ENCODE results near the gene CHCHD3. TPM values are rescaled to one million over a fixed set of nuclear protein-coding genes. Genes with fewer than 3 reads are reported as not detected.

Gene CHCHD3
- total RNA-seq, 1 experiment from 2014 or later = 149 TPM

DNA sequence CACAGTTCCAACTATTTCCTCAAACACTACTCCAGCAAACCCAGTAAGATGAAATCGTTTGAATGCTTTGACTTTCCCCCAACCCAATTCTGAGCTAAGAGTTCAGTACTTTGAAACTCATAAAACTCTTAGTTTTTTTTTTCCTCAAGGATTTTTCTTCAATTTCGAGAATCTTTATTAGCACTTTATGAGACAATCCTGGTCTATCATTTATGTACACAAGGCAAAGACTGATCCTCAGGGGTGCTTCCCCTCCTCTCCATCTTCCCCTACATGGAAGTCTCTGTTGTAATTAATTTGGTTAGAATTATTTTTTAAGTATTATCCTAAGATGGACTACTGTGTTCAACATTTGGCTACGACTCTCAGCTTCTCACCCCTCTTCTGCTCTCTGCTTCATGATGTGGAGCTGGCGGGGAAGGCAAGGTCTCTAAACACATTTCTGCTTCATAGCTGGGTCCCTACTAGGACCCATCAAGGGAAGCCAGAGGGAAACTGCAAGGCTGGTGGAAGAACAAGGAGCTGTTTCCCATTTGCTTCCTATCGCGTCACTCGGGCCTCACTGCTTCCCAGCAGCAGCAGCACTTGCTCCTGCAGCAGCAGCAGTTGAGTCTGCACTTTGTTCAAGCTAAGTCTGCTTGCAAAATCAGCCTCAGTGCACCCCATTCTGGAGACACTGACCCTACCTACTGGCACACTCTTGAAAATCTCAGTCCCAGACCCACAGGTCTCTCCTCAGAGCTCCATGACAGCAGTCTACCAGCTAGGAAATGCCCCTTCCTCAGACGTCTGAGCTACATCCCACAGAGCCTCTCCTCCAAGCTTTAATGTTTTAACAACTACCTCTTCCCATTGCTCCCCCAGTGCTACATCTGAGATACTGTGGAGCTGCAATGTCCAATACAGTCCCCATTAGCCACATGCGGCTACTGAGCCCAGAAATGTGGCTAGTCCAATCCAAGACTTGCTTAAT is 90.0 kb downstream of the CHCHD3 start:
- H3K79me2 ChIP-seq (ENCODE audit: low read length) = peaks cover 58% of the 10 kb centered on the region
- ChIA-PET POLR2A (ENCODE audit: unreplicated experiment) (no interaction called here), CTCF (no interaction called here)

DNA sequence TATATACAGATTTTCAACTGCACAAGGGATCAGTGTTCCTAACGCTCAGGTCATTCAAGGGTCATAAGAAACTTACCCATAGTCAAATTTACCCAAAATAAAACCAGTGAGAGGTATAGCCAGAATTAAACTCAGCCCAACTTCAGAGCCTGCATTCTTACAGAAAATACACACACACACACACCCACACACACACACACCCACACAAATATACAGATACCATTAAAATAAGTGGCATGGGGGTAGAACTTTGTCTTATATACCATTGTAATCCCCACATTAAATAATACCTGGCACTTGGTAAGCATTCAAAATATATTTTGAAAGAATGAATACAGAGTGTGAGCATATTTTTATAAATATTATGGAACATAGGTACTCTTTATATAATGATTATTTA is 93.8 kb downstream of the CHCHD3 start:
- Histone ChIP-seq H3K9me2 (replicated peaks; ENCODE audit: low read length) (no peaks in the 10 kb centered on the region), H3K4me2 (ENCODE audit: low read length) (no peak overlapping the region), H3F3A (ENCODE audit: low read length, unreplicated experiment) (no peaks in the 10 kb centered on the region), H3K79me2 (ENCODE audit: low read length) (peaks cover 23% of the 10 kb centered on the region), H3K27me3 (ENCODE audit: low read length) (no peaks in the 10 kb centered on the region), H3K9ac (ENCODE audit: low read length) (no peak overlapping the region), H3K27ac (ENCODE audit: low read length) (no peak overlapping the region), H3K9me3 (ENCODE audit: low read length) (no peaks in the 10 kb centered on the region), H4K20me1 (ENCODE audit: low read length) (no peaks in the 10 kb centered on the region), H3K36me3 (ENCODE audit: low read depth, low read length) (no peaks in the 10 kb centered on the region), H3K4me3 (ENCODE audit: low read length) (no peak overlapping the region), H2AFZ (ENCODE audit: low read length) (no peak overlapping the region), H3K4me1 (ENCODE audit: insufficient read depth, low read length) (no peaks in the 10 kb centered on the region)
- intact Hi-C loops (cut with micrococcal nuclease) = no loop called here
- CTCF ChIA-PET = no interaction called here
- POLR2A ChIA-PET (ENCODE audit: unreplicated experiment) = no interaction called here
- TF ChIP-seq, protein P1, sequence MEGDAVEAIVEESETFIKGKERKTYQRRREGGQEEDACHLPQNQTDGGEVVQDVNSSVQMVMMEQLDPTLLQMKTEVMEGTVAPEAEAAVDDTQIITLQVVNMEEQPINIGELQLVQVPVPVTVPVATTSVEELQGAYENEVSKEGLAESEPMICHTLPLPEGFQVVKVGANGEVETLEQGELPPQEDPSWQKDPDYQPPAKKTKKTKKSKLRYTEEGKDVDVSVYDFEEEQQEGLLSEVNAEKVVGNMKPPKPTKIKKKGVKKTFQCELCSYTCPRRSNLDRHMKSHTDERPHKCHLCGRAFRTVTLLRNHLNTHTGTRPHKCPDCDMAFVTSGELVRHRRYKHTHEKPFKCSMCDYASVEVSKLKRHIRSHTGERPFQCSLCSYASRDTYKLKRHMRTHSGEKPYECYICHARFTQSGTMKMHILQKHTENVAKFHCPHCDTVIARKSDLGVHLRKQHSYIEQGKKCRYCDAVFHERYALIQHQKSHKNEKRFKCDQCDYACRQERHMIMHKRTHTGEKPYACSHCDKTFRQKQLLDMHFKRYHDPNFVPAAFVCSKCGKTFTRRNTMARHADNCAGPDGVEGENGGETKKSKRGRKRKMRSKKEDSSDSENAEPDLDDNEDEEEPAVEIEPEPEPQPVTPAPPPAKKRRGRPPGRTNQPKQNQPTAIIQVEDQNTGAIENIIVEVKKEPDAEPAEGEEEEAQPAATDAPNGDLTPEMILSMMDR (conservative IDR thresholded peaks at IDR 0.05; ENCODE audit: low read depth, low read length) = no peak
- TF ChIP-seq EZH2phosphoT487 (IDR thresholded peaks at IDR 0.05; ENCODE audit: borderline replicate concordance, low read length) (no peak), EZH2 (IDR thresholded peaks at IDR 0.05; ENCODE audit: low read length, unreplicated experiment) (no peak)
- ATAC-seq = no peak
- no peak for DNase-seq
- no TSS peak for BruUV-seq (replicated peaks)

More for the DNA sequence above, 90.0 kb downstream of the CHCHD3 start:
- Histone ChIP-seq H3K27me3 (ENCODE audit: low read length) (no peaks in the 10 kb centered on the region), H3K4me2 (ENCODE audit: low read length) (no peak overlapping the region), H3K4me1 (ENCODE audit: insufficient read depth, low read length) (no peaks in the 10 kb centered on the region), H3K27ac (ENCODE audit: low read length) (no peak overlapping the region), H2AFZ (ENCODE audit: low read length) (no peak overlapping the region), H3K9me3 (ENCODE audit: low read length) (no peaks in the 10 kb centered on the region), H3K4me3 (ENCODE audit: low read length) (no peak overlapping the region), H4K20me1 (ENCODE audit: low read length) (0 out of 2 replicates have a peak, but pooled peaks cover 6% of the 10 kb centered on the region), H3K9me2 (replicated peaks; ENCODE audit: low read length) (no peaks in the 10 kb centered on the region), H3F3A (ENCODE audit: low read length, unreplicated experiment) (no peaks in the 10 kb centered on the region), H3K36me3 (ENCODE audit: low read depth, low read length) (no peaks in the 10 kb centered on the region), H3K9ac (ENCODE audit: low read length) (no peak overlapping the region)
- no peak for TF ChIP-seq EZH2 (IDR thresholded peaks at IDR 0.05; ENCODE audit: low read length, unreplicated experiment)
- TF ChIP-seq, protein P1 (conservative IDR thresholded peaks at IDR 0.05; ENCODE audit: low read depth, low read length) = no peak
- ATAC-seq (no peak), DNase-seq (no peak)
- no TSS peak for BruUV-seq (replicated peaks)
- intact Hi-C loops (cut with micrococcal nuclease) = no loop called here

DNA sequence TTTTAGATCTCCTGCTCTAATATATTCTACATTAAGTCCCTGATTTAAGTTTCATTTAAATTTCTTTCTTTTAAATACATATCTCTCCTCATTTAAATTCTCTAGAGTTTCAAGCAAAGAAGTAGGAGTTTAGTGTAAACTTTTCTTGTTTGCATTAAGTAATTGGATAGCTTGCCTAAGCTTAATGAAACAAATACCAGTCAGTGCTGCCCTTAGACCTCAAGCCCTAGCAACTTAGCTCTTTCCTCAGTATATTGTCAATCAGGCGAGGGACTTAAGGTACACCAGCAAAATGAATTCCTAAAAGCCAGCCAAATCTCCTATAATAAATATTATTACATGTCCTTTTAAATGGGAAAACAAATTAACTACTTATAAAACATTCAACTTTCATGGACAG is 101.5 kb downstream of the CHCHD3 start:
- Histone ChIP-seq H3K79me2 (ENCODE audit: low read length) (peaks cover 14% of the 10 kb centered on the region; the same call in 1 of the 2 replicates), H3K36me3 (ENCODE audit: low read depth, low read length) (no peaks in the 10 kb centered on the region), H3F3A (ENCODE audit: low read length, unreplicated experiment) (no peaks in the 10 kb centered on the region), H3K27ac (ENCODE audit: low read length) (no peak overlapping the region), H3K27me3 (ENCODE audit: low read length) (no peaks in the 10 kb centered on the region), H2AFZ (ENCODE audit: low read length) (no peak overlapping the region), H3K4me2 (ENCODE audit: low read length) (no peak overlapping the region), H3K4me3 (ENCODE audit: low read length) (no peak overlapping the region), H3K9ac (ENCODE audit: low read length) (no peak overlapping the region), H3K9me3 (ENCODE audit: low read length) (no peaks in the 10 kb centered on the region), H3K9me2 (replicated peaks; ENCODE audit: low read length) (no peaks in the 10 kb centered on the region), H3K4me1 (ENCODE audit: insufficient read depth, low read length) (no peaks in the 10 kb centered on the region), H4K20me1 (ENCODE audit: low read length) (no peaks in the 10 kb centered on the region; the same call in 1 of the 2 replicates)
- TF ChIP-seq, protein P1 (conservative IDR thresholded peaks at IDR 0.05; ENCODE audit: low read depth, low read length) = no peak
- TF ChIP-seq EZH2phosphoT487 (IDR thresholded peaks at IDR 0.05; ENCODE audit: borderline replicate concordance, low read length) (no peak), EZH2 (IDR thresholded peaks at IDR 0.05; ENCODE audit: low read length, unreplicated experiment) (no peak)
- no TSS peak for BruUV-seq (replicated peaks)
- ChIA-PET CTCF (no interaction called here), POLR2A (ENCODE audit: unreplicated experiment) (interaction anchor here (0.7 kb wide), 1 partner anchor 98 kb away, joined by 5 read pairs; no protein-coding TSS in a partner anchor)
- intact Hi-C loops (cut with micrococcal nuclease) = no loop called here
- ATAC-seq = no peak
- DNase-seq = no peak
